ENCODE data around the gene MARF1. TPM values are rescaled to one million over a fixed set of nuclear protein-coding genes. Genes with fewer than 3 reads are reported as not detected.

Gene MARF1
- total and polyA plus RNA-seq, 2 of the 8 experiments (the other 6 are each of a cell fraction or from before 2014, with no cell fraction given) = 5.6 to 31.4 TPM

- 90% methylated on average over 20 of the region's 20 CpGs; no CpG with 5 or more reads in 1 of the 2 experiments for WGBS, 2 experiments (ENCODE audit: extremely low coverage in 1 of 2, insufficient coverage in 1 of 2, insufficient read length in 1 of 2, insufficient replicate concordance in 2 of 2, low coverage in 1 of 2, low lambda C conversion rate in 2 of 2, missing lambda C conversion rate in 1 of 2)
- Histone ChIP-seq H3K4me3 (ENCODE audit: extremely low read depth in 1 of 4, insufficient read depth in 2 of 4, low read depth in 3 of 4, low read length in 4 of 4) (no peak overlapping the region), H2BK20ac (ENCODE audit: low read length) (no peak overlapping the region), H3K9me3 (ENCODE audit: insufficient read depth in 2 of 2, low read depth in 1 of 2, low read length in 1 of 2) (no peaks in the 10 kb centered on the region), H4K20me1 (replicated peaks in 1 of 2; ENCODE audit: control insufficient read depth in 1 of 2, insufficient read depth in 2 of 2, low read length in 2 of 2) (no peaks in the 10 kb centered on the region), H3K23ac (ENCODE audit: insufficient read length) (no peak overlapping the region), H3K79me2 (ENCODE audit: control insufficient read depth in 1 of 2, insufficient read depth in 2 of 2, low read length in 2 of 2) (no peaks in the 10 kb centered on the region), H3K27me3 (replicated peaks in 1 of 4; ENCODE audit: control insufficient read depth in 3 of 4, extremely low read depth in 1 of 4, insufficient read depth in 3 of 4, low read length in 3 of 4) (no peaks in the 10 kb centered on the region), H4K91ac (replicated peaks; ENCODE audit: insufficient read length, low read length) (no peak overlapping the region), H2BK5ac (ENCODE audit: low read depth, low read length) (no peak overlapping the region), H4K8ac (ENCODE audit: extremely low read depth, insufficient read depth, low read length) (no peak overlapping the region), H3K14ac (ENCODE audit: insufficient read length) (no peak overlapping the region), H4K5ac (ENCODE audit: insufficient read length, low read depth, low read length) (no peak overlapping the region), H3K23me2 (ENCODE audit: low read depth, low read length) (no peaks in the 10 kb centered on the region), H2AFZ (ENCODE audit: low read length) (no peak overlapping the region), H3K56ac (replicated peaks; ENCODE audit: insufficient read length, low read depth, low read length) (no peak overlapping the region), H3K9ac (replicated peaks in 1 of 4; ENCODE audit: extremely low read depth in 1 of 4, low read depth in 3 of 4, low read length in 3 of 4) (no peak overlapping the region), H3K18ac (ENCODE audit: extremely low read depth, low read length) (no peak overlapping the region), H2AK5ac (ENCODE audit: low read depth, low read length) (no peak overlapping the region), H2BK120ac (replicated peaks; ENCODE audit: low read depth, low read length) (no peak overlapping the region), H3K4me2 (ENCODE audit: insufficient read depth in 1 of 2, low read depth in 2 of 2, low read length in 2 of 2) (no peak overlapping the region), H3K4ac (replicated peaks; ENCODE audit: insufficient read length, low read depth, low read length) (no peak overlapping the region), H3K27ac (ENCODE audit: low read depth, low read length) (no peak overlapping the region), H2BK12ac (ENCODE audit: low read depth, low read length) (no peak overlapping the region), H2BK15ac (ENCODE audit: low read length) (no peak overlapping the region), H3K4me1 (replicated peaks in 1 of 4; ENCODE audit: control insufficient read depth in 3 of 4, insufficient read depth in 4 of 4, low read length in 3 of 4) (no peaks in the 10 kb centered on the region; a peak in 1 of 7 replicates), H3K79me1 (ENCODE audit: low read depth, low read length) (no peaks in the 10 kb centered on the region), H3K36me3 (ENCODE audit: control insufficient read depth in 2 of 4, insufficient read depth in 4 of 4, low read length in 3 of 4) (peaks cover 0 to 12% (median 2%) of the 10 kb centered on the region in 4 experiments; a peak in 6 of 8 replicates)
- FAIRE-seq = no peak
- ChIA-PET CTCF (ENCODE audit: partially characterized antibody) (interaction anchor here (0.9 to 1.7 kb wide), 3 partner anchors 9 to 20 kb away, joined by 3 to 13 read pairs (median 5); no protein-coding TSS in a partner anchor), POLR2A (ENCODE audit: partially characterized antibody) (no interaction called here)
- no peak for DNase-seq (ENCODE audit: low read depth in 1 of 2, low spot score in 2 of 2)
- TF ChIP-seq JUN (IDR thresholded peaks at IDR 0.05; ENCODE audit: low read depth, low read length) = no peak
- no peak for TF ChIP-seq SUZ12 (IDR thresholded peaks at IDR 0.05; ENCODE audit: low read length)
- TF ChIP-seq HDAC2 (IDR thresholded peaks at IDR 0.05; ENCODE audit: borderline replicate concordance in 1 of 2, low read depth in 2 of 2, low read length in 2 of 2) = no peak
Measured at GRCh38 chr16:15672514-15673167, 29.7 kb upstream of the MARF1 start.

Data from H1 (cell line).